Uterus (tissue), 4 donors: Measurements from ENCODE around the gene EIF4A2. TPM values are rescaled to one million over a fixed set of nuclear protein-coding genes. Genes with fewer than 3 reads are reported as not detected.
"Not testable (repeated sequence)": the region's sequence is repeated elsewhere in the genome, so short reads cannot be mapped to it uniquely, and the experiment has no call there.

ENCODE experiments used
- DNase-seq, 2 donors: peaks; one replicate each; pipeline ENCODE4 v3.0.0-alpha.2; 2019 to 2020
- H3K27ac ChIP-seq, 2 donors: fragments of 200-600 bp; sonication (generic); 1 replicate in 1 of 2; 2 replicates in 1 of 2; pipeline ENCODE4 v1.5.1; 2016 to 2018
- H3K27me3 ChIP-seq, 2 donors: fragments of 200-600 bp; sonication (generic); one replicate each; pipeline ENCODE4 v1.5.1; 2018 to 2019; ENCODE audit warnings: control low read depth in 1 of 2
- H3K36me3 ChIP-seq, 2 donors: fragments of 200-600 bp; sonication (generic); one replicate each; pipeline ENCODE4 v1.5.1; 2019; ENCODE audit warnings: control low read depth in 1 of 2
- H3K4me1 ChIP-seq, 2 donors: fragments of 200-600 bp; sonication (generic); one replicate each; pipeline ENCODE4 v1.5.1; 2018 to 2019; ENCODE audit warnings: control low read depth in 1 of 2
- H3K4me3 ChIP-seq, 2 donors: fragments of 200-600 bp; sonication (generic); 1 replicate in 1 of 2; 2 replicates in 1 of 2; pipeline ENCODE4 v1.5.1; 2018 to 2019; ENCODE audit warnings: mild to moderate bottlenecking in 1 of 2
- H3K9me3 ChIP-seq, 2 donors: fragments of 200-600 bp; sonication (generic); one replicate each; pipeline ENCODE4 v1.5.1; 2019; ENCODE audit warnings: control low read depth in 1 of 2
- CTCF ChIP-seq, 4 experiments: fragments of 200-600 bp in 2 of 4; fragments of 450-650 bp in 2 of 4; sonication (generic) in 2 of 4; IDR thresholded peaks; one replicate each; pipeline ENCODE4 v1.5.1; 2016 to 2019; ENCODE audit warnings: antibody characterized with exemption in 4 of 4, mild to moderate bottlenecking in 2 of 4, moderate library complexity in 1 of 4
- POLR2A ChIP-seq, 2 donors: fragments of 450-650 bp; IDR thresholded peaks; one replicate each; pipeline ENCODE4 v1.6.1; 2016; ENCODE audit warnings: antibody characterized with exemption in 2 of 2, mild to moderate bottlenecking in 1 of 2, moderate library complexity in 1 of 2
- intact Hi-C: fragments of 100-400 bp; cut with DNase I; formaldehyde crosslinking; loops from one replicate; pipeline ENCODE4 v1.15.1; 2023; ENCODE audit warnings: low total_unique reads
- total RNA-seq, 4 donors: library from RNA; depleted of rRNA in 3 of 4; stranded (reverse); fragments of >200 nt in 3 of 4; gene quantifications; one replicate each; pipeline versions ENCODE4 v1.1.0 to v1.2.4, GENCODE V29; 2014 to 2023
- donor health status: DM: yes; HTN: yes; CAD: no.

Gene EIF4A2
- total RNA-seq, 4 donors from 2014 or later, result 429 to 1,121 (median 514) TPM

DNA sequence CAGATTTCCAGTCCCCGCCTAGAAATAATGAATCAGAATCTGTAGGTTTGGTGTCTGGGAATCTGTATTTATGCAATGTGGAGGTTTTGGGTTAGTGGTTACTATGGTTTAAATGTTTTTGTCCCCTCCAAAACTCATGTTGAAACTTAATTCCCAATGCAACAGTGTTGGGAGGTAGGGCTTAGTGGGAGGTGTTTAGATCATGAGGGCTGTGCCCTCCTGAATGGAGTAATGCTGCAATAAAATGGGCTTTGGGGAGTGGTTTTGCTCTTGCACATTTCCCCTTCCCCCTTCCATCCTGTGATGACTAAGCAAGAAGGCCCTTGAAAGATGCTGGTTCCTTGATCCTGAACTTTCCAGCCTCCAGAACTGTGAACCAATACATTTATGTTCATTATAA, 32.1 kb downstream of the EIF4A2 start:
- H3K9me3 ChIP-seq, result no peaks in the 10 kb centered on the region
- intact Hi-C loops, result no loop called here

GRCh38 chr3:186818516-186818915, 35.1 kb downstream of the EIF4A2 start:
- Histone ChIP-seq H3K36me3 (no peaks in the 10 kb centered on the region), H3K9me3 (no peaks in the 10 kb centered on the region), H3K4me1 (no peaks in the 10 kb centered on the region), H3K27me3 (no peaks in the 10 kb centered on the region), H3K4me3 (no peak overlapping the region), H3K27ac (no peak overlapping the region)
- no peak for DNase-seq
- TF ChIP-seq POLR2A (IDR thresholded peaks at IDR 0.05) (no peak), CTCF (IDR thresholded peaks at IDR 0.05) (no peak)
- intact Hi-C loops, result no loop called here

More for the DNA sequence above, 32.1 kb downstream of the EIF4A2 start:
- TF ChIP-seq CTCF (IDR thresholded peaks at IDR 0.05) (no peak), POLR2A (IDR thresholded peaks at IDR 0.05) (no peak)
- no peak overlapping the region for H3K27ac ChIP-seq
- no peaks in the 10 kb centered on the region for H3K4me1 ChIP-seq
- H3K27me3 ChIP-seq, result no peaks in the 10 kb centered on the region
- H3K4me3 ChIP-seq, result no peak overlapping the region
- no peak for DNase-seq
- no peaks in the 10 kb centered on the region for H3K36me3 ChIP-seq

GRCh38 chr3:186818956-186819355, 35.6 kb downstream of the EIF4A2 start:
- intact Hi-C loops, result no loop called here
- H3K27me3 ChIP-seq, result no peaks in the 10 kb centered on the region
- H3K36me3 ChIP-seq, result no peaks in the 10 kb centered on the region

DNA sequence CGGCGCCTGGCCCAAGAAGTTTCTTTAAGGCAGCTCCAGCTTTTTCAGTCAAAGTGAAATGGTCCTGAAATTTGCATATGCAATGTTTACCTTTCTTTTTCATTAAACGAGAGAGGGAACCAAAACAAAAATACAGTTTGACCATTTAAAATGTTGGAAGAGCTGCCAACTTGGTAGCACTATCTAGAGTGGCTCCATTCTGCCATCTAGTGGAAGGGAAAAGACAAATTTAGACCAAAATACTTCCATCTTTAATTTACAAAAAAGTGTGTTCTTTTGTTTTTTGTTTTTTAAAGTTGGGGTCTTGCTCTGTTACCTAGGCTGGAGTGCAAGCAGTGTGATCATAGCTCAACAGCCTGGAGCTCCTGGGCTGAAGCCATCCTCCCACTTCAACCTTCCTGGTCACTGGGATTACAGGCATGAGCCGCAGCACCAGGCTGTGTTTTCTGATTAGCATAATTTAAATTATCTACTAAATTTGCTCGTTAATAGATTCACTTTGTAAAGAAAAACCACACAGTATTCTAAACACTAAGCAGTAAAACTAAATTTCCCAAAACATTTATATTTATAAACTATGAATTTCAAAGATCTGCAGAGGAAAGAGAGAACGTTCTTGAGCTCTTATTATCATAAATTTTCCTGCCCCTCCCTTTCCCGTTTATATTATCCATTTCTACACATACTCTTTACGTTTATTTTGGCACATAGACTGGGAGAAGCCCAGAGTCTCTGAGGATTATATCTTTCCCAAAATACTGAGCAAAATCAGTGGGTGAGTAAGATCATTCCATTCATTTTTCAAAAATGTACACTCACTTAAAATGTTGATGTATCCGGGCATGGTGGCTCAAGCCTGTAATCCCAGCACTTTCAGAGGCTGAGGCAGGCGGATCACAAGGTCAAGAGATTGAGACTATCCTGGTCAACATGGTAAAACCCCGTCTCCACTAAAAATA, 38.3 kb downstream of the EIF4A2 start:
- no peaks in the 10 kb centered on the region for H3K9me3 ChIP-seq
- TF ChIP-seq CTCF (IDR thresholded peaks at IDR 0.05) (peak; percentile 43 to 46 (median 44)), POLR2A (IDR thresholded peaks at IDR 0.05) (no peak)
- peaks cover 0 to 7% of the 10 kb centered on the region in 2 donors for H3K4me1 ChIP-seq
- no peak for DNase-seq
- H3K4me3 ChIP-seq, result no peak overlapping the region
- H3K27ac ChIP-seq, result no peak overlapping the region
- intact Hi-C loops, result no loop called here
- H3K27me3 ChIP-seq, result no peaks in the 10 kb centered on the region
- H3K36me3 ChIP-seq, result no peaks in the 10 kb centered on the region

More at GRCh38 chr3:186818956-186819355, 35.6 kb downstream of the EIF4A2 start:
- H3K4me1 ChIP-seq, result no peaks in the 10 kb centered on the region
- TF ChIP-seq CTCF (IDR thresholded peaks at IDR 0.05) (no peak), POLR2A (IDR thresholded peaks at IDR 0.05) (no peak)
- no peak for DNase-seq
- no peak overlapping the region for H3K27ac ChIP-seq
- no peaks in the 10 kb centered on the region for H3K9me3 ChIP-seq
- no peak overlapping the region for H3K4me3 ChIP-seq

DNA sequence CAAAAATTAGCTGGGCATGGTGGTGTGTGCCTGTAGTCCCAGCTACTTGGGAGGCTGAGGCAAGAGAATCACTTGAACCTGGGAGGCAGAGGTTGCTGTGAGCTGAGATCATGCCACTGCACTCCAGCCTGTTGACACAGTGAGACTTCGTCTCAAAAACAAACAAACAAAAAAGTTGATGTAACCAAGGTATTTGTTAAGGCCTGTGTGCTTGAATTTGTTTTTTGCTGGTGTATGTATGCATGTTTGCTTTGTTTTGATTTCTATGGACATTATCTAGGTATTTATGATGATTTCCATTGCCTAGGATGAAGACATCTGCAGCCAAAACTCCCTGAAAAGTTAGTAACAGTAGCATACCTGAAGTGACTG, 39.0 kb downstream of the EIF4A2 start:
- H3K36me3 ChIP-seq, H3K27ac ChIP-seq, H3K27me3 ChIP-seq, H3K4me1 ChIP-seq, H3K4me3 ChIP-seq, intact Hi-C loops, H3K9me3 ChIP-seq, DNase-seq: not testable (repeated sequence)
